Breast epithelium (tissue), 3 donors: ENCODE results near the gene SLC35C1.

Experiments
- POLR2A ChIP-seq: fragments of 450-650 bp; IDR thresholded peaks from one replicate; pipeline ENCODE4 v1.6.1; 2016; ENCODE audit warnings: antibody characterized with exemption, mild to moderate bottlenecking, moderate library complexity
- POLR2AphosphoS5 ChIP-seq, 3 donors: sonication (generic); formaldehyde crosslinking; IDR thresholded peaks; one replicate each; pipeline ENCODE4 v1.6.1; 2017; ENCODE audit warnings: antibody characterized with exemption in 3 of 3
- TF ChIP-seq, protein P1 (sequence below), 3 donors: fragments of 450-650 bp; IDR thresholded peaks; one replicate each; pipeline ENCODE4 v1.5.1; 2016 to 2017; ENCODE audit warnings: antibody characterized with exemption in 3 of 3, mild to moderate bottlenecking in 3 of 3, moderate library complexity in 3 of 3

DNA sequence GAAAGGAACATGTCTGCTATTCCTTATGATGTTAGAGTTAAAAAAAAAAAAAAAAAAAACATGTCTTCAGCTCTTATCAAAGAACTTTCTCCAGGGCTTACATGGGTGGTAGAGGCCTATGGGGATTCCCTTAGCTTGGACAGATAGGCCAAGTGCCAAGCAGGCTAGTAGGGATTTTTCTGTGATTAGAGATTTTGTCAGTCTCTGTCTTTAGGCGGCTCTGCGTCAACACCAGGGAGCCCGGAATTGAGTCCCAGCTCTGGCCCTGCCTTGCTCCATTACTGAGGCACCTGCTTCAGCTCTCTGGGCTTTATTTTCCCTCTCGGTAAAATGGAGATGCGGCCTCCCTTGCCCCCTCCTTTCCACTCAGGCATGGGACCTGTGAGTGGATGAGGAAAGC, 55.4 kb downstream of the SLC35C1 start:
- TF ChIP-seq POLR2AphosphoS5 (IDR thresholded peaks at IDR 0.05) (no peak), POLR2A (no peak)
- TF ChIP-seq, protein P1, sequence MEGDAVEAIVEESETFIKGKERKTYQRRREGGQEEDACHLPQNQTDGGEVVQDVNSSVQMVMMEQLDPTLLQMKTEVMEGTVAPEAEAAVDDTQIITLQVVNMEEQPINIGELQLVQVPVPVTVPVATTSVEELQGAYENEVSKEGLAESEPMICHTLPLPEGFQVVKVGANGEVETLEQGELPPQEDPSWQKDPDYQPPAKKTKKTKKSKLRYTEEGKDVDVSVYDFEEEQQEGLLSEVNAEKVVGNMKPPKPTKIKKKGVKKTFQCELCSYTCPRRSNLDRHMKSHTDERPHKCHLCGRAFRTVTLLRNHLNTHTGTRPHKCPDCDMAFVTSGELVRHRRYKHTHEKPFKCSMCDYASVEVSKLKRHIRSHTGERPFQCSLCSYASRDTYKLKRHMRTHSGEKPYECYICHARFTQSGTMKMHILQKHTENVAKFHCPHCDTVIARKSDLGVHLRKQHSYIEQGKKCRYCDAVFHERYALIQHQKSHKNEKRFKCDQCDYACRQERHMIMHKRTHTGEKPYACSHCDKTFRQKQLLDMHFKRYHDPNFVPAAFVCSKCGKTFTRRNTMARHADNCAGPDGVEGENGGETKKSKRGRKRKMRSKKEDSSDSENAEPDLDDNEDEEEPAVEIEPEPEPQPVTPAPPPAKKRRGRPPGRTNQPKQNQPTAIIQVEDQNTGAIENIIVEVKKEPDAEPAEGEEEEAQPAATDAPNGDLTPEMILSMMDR (IDR thresholded peaks at IDR 0.05) = no peak
